Activated CD8-positive, alpha-beta T cell treated with anti-CD3 and anti-CD28 coated beads, Interleukin-2, amount 10 ng/mL, durations not matched to agents 7 days and 5 days (primary cell): Measurements from ENCODE around the gene PAX2. TPM values are rescaled to one million over a fixed set of nuclear protein-coding genes. Genes with fewer than 3 reads are reported as not detected.

Experiments used
- ATAC-seq: fragments of 150-1000 bp; cut with Tn5 transposase; one replicate; pipeline ENCODE4 v1.10.0; 2021; ENCODE audit warnings: moderate library complexity
- CTCF ChIA-PET: fragments of 350-600 bp; sonication (Branson Sonifier 250); formaldehyde crosslinking; loops from one replicate; lab custom pipeline; 2021; ENCODE audit warnings: antibody characterized with exemption; lab: Charles Lee
- POLR2A ChIA-PET: fragments of 350-600 bp; sonication (Branson Sonifier 250); formaldehyde crosslinking; loops from one replicate; lab custom pipeline; 2021; ENCODE audit warnings: antibody characterized with exemption; lab: Charles Lee
- DNase-seq: peaks from one replicate; pipeline ENCODE4 v3.0.0-alpha.2; 2020
- H3K27ac Mint-ChIP-seq: one replicate; pipeline ENCODE4 v1.8.0; 2021; ENCODE audit warnings: mild to moderate bottlenecking, mixed read lengths
- H3K27me3 Mint-ChIP-seq: one replicate; pipeline ENCODE4 v1.8.0; 2021; ENCODE audit warnings: low read depth, mixed read lengths
- H3K36me3 Mint-ChIP-seq: one replicate; pipeline ENCODE4 v1.8.0; 2021; ENCODE audit warnings: low read depth, mixed read lengths
- H3K4me1 Mint-ChIP-seq: one replicate; pipeline ENCODE4 v1.8.0; 2021; ENCODE audit warnings: low read depth, mixed read lengths
- H3K4me3 Mint-ChIP-seq: one replicate; pipeline ENCODE4 v1.8.0; 2021; ENCODE audit warnings: mild to moderate bottlenecking, mixed read lengths
- H3K9me3 Mint-ChIP-seq: one replicate; pipeline ENCODE4 v1.8.0; 2022; ENCODE audit warnings: mixed read lengths; ENCODE audit not compliant: insufficient read depth
- total RNA-seq, 2 experiments: library from RNA; stranded (reverse); gene quantifications; one replicate each; pipeline ENCODE4 v1.2.3, GENCODE V29; 2021

Gene PAX2
- total RNA-seq, 2 experiments from 2014 or later, result not detected

DNA sequence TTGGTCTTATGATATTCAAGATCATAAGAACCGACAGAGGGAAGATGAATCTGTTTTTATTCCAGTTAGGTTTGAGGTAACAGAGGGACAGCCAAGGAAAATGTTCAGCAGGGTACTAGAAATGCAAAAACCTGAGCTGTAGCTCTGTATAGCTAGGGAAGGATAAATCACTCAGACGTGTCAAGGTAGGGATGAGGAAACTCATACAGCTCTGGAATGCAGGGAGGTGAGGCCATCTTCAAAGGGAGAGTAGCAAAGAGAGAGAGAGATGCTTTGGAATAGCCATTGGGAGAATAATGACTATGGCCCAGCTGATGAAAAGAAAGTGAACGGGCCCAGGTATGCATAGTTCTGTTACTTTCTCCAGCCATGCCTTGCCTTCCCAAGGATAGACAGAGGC lies 77.8 kb downstream of the PAX2 start:
- Mint-ChIP-seq H3K27me3 (peaks cover 67% of the 10 kb centered on the region), H3K27ac (no peak overlapping the region), H3K9me3 (no peaks in the 10 kb centered on the region), H3K4me3 (no peak overlapping the region), H3K36me3 (no peaks in the 10 kb centered on the region), H3K4me1 (peaks cover 6% of the 10 kb centered on the region)
- POLR2A ChIA-PET, result no interaction called here
- CTCF ChIA-PET, result no interaction called here
- ATAC-seq (no peak), DNase-seq (no peak)

DNA sequence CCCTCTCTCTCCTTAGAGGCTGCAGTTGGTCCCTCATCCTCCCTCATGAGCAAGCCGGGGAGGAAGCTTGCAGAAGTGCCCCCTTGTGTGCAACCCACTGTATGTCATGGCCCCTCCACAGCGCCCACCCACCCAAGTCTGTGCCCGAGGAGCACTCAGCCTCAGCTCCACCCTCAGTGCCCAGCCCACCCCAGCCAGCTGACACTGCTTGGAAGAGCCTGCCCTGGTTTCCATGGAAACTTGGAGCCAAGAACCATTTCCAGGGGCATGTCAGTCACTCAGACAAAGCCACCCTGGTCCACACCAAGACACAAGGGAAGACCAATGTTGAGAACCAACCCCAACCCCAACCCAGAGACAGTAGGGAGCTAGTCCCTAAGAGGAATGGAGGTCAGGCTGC lies 79.5 kb downstream of the PAX2 start:
- no peak for DNase-seq
- no peaks in the 10 kb centered on the region for H3K9me3 Mint-ChIP-seq
- peaks cover 18% of the 10 kb centered on the region for H3K4me1 Mint-ChIP-seq
- H3K36me3 Mint-ChIP-seq, result no peaks in the 10 kb centered on the region
- CTCF ChIA-PET, result interaction anchor here (1.4 to 1.6 kb wide), 2 partner anchors 11 to 47 kb away, joined by 5 to 6 read pairs; no protein-coding TSS in a partner anchor
- no peak overlapping the region for H3K4me3 Mint-ChIP-seq
- no peak overlapping the region for H3K27ac Mint-ChIP-seq
- ATAC-seq, result no peak
- H3K27me3 Mint-ChIP-seq, result peaks cover 77% of the 10 kb centered on the region
- POLR2A ChIA-PET, result no interaction called here

DNA sequence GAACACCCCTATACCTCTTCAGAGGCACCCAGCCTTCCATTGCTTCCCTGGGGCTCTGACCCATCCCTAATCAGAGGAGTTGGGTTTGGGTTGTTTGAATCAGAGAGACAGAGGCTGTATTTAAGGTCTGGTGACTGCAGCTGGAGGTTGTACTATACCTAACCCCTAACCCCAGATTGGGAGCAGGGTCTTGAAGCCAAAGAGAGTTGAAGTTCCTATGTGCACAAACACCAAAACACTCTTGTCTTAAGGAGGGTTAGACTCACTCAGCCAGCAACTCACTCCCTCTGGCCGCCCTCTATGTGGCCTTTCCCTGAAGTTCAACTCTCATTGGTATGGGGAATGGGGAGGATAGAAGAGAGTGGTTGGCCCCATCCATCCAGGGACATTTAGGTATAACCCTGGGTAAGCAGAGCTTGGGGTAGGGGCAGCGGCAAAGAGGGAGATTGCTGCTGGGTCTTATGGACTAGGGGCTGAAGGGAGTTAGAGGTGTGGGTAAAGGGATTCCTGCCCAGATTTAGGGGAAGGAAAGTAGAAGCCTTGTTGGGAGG lies 80.0 kb downstream of the PAX2 start:
- Mint-ChIP-seq H3K27ac (no peak overlapping the region), H3K27me3 (peaks cover 78% of the 10 kb centered on the region), H3K4me3 (no peak overlapping the region), H3K9me3 (no peaks in the 10 kb centered on the region), H3K4me1 (peaks cover 23% of the 10 kb centered on the region), H3K36me3 (no peaks in the 10 kb centered on the region)
- ChIA-PET CTCF (interaction anchor here (1.4 to 1.6 kb wide), 2 partner anchors 11 to 47 kb away, joined by 5 to 6 read pairs; no protein-coding TSS in a partner anchor), POLR2A (no interaction called here)
- no peak for DNase-seq
- ATAC-seq, result no peak

DNA sequence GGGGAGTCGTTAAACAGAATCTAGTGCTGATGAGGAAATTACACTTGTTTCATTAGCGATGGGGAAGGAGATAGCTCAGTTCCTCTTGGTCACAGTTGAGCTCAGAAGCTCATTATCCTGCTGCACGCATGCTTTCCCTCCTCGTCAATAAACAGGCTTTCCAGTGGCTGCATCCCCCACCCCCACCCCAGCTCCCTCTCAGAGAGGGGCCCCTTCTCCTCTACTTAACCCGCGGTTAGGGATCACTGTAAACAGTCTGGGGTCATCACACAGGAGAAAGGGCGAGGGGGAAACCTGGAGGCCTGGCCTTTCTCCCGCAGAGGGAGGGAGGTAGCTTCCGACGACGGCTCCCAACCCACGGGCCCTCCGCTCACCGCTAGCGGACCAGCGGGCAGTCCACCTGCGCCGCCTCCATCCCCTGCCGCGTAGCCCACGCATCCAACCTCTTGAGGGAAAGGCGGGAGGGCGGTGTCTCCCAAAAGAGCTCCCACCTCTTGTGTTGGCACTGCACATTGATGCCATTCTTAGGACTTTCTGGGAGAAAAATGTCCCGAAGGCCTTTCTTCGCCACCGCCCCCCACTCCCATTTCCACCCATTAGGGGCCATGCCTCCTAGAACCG lies 80.8 kb downstream of the PAX2 start:
- no peak for DNase-seq

DNA sequence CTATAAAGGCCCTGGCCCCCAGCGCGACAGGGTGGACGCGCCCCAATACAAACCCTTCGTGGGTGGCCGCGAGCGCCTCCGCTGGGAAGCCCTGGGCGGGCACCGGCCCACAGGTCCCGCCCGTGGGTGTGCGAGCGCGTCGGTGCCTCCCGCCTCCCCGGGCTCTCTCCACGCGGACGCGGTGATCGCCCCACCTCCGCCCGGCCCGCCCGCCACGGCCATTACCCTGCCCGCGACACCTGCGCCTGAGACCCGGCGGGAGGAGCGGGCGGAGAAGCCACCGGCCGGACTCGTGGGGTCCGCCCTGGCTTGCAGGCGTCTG lies 81.2 kb downstream of the PAX2 start:
- no peak for ATAC-seq
- Mint-ChIP-seq H3K4me1 (peaks cover 31% of the 10 kb centered on the region), H3K9me3 (no peaks in the 10 kb centered on the region), H3K27ac (no peak overlapping the region), H3K36me3 (no peaks in the 10 kb centered on the region), H3K4me3 (peak overlapping the region; percentile 58), H3K27me3 (peaks cover 81% of the 10 kb centered on the region)
- CTCF ChIA-PET, result no interaction called here
- DNase-seq, result no peak
- POLR2A ChIA-PET, result no interaction called here

More for the DNA sequence above, 80.8 kb downstream of the PAX2 start:
- no peak for ATAC-seq
- ChIA-PET CTCF (interaction anchor here (1.4 kb wide), 1 partner anchor 12 kb away, joined by 6 read pairs; no protein-coding TSS in a partner anchor), POLR2A (no interaction called here)
- Mint-ChIP-seq H3K4me3 (no peak overlapping the region), H3K27ac (no peak overlapping the region), H3K9me3 (no peaks in the 10 kb centered on the region), H3K36me3 (no peaks in the 10 kb centered on the region), H3K4me1 (peaks cover 30% of the 10 kb centered on the region), H3K27me3 (peaks cover 80% of the 10 kb centered on the region)

DNA sequence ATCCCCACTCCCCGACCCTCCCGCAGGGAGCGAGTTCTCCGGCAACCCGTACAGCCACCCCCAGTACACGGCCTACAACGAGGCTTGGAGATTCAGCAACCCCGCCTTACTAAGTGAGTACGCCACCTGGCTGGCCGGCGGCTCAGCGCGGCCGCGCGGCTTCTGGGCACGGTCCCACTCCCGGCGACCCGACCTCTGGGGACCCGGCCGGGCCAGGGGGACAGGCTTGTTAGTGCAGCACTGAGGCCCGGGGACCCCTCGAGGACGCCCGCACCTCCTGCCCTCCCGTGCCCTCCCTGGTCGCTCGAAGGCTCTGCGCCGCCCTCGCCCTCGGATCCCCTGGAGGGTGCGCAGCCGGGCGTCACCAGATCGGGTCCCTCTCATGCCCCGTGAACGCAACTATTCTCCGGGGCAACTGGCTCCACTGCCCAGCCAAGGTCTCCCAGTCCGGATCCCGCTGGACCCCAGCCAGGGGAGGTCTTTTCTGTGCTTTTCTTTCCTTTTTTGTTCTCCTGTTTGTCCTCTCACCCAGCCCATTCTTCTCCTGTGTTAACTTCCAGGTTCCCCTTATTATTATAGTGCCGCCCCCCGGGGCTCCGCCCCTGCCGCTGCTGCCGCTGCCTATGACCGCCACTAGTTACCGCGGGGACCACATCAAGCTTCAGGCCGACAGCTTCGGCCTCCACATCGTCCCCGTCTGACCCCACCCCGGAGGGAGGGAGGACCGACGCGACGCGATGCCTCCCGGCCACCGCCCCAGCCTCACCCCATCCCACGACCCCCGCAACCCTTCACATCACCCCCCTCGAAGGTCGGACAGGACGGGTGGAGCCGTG lies 81.8 kb downstream of the PAX2 start:
- Mint-ChIP-seq H3K36me3 (no peaks in the 10 kb centered on the region), H3K27ac (no peak overlapping the region), H3K4me1 (peaks cover 36% of the 10 kb centered on the region), H3K4me3 (peak overlapping the region; percentile 58), H3K27me3 (peaks cover 82% of the 10 kb centered on the region), H3K9me3 (no peaks in the 10 kb centered on the region)
- peak; percentile 41 for ATAC-seq
- ChIA-PET POLR2A (no interaction called here), CTCF (no interaction called here)
- peak; percentile 30 for DNase-seq

DNA sequence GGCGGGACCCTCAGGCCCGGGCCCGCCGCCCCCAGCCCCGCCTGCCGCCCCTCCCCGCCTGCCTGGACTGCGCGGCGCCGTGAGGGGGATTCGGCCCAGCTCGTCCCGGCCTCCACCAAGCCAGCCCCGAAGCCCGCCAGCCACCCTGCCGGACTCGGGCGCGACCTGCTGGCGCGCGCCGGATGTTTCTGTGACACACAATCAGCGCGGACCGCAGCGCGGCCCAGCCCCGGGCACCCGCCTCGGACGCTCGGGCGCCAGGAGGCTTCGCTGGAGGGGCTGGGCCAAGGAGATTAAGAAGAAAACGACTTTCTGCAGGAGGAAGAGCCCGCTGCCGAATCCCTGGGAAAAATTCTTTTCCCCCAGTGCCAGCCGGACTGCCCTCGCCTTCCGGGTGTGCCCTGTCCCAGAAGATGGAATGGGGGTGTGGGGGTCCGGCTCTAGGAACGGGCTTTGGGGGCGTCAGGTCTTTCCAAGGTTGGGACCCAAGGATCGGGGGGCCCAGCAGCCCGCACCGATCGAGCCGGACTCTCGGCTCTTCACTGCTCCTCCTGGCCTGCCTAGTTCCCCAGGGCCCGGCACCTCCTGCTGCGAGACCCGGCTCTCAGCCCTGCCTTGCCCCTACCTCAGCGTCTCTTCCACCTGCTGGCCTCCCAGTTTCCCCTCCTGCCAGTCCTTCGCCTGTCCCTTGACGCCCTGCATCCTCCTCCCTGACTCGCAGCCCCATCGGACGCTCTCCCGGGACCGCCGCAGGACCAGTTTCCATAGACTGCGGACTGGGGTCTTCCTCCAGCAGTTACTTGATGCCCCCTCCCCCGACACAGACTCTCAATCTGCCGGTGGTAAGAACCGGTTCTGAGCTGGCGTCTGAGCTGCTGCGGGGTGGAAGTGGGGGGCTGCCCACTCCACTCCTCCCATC lies 82.7 kb downstream of the PAX2 start:
- Mint-ChIP-seq H3K4me1 (peaks cover 39% of the 10 kb centered on the region), H3K4me3 (peak overlapping the region; percentile 66), H3K36me3 (no peaks in the 10 kb centered on the region), H3K27me3 (peaks cover 82% of the 10 kb centered on the region), H3K9me3 (no peaks in the 10 kb centered on the region), H3K27ac (no peak overlapping the region)
- DNase-seq (peak; percentile 48), ATAC-seq (peak; percentile 57)
- CTCF ChIA-PET, result interaction anchor here (0.7 kb wide), 1 partner anchor 44 kb away, joined by 3 read pairs; no protein-coding TSS in a partner anchor
- POLR2A ChIA-PET, result no interaction called here

DNA sequence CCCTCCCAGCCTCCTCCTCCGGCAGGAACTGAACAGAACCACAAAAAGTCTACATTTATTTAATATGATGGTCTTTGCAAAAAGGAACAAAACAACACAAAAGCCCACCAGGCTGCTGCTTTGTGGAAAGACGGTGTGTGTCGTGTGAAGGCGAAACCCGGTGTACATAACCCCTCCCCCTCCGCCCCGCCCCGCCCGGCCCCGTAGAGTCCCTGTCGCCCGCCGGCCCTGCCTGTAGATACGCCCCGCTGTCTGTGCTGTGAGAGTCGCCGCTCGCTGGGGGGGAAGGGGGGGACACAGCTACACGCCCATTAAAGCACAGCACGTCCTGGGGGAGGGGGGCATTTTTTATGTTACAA lies 83.3 kb downstream of the PAX2 start:
- no peaks in the 10 kb centered on the region for H3K9me3 Mint-ChIP-seq
- H3K4me1 Mint-ChIP-seq, result peaks cover 39% of the 10 kb centered on the region
- peaks cover 82% of the 10 kb centered on the region for H3K27me3 Mint-ChIP-seq
- POLR2A ChIA-PET, result no interaction called here
- H3K36me3 Mint-ChIP-seq, result no peaks in the 10 kb centered on the region
- CTCF ChIA-PET, result interaction anchor here (0.7 kb wide), 1 partner anchor 43 kb away, joined by 3 read pairs; no protein-coding TSS in a partner anchor
- no peak overlapping the region for H3K27ac Mint-ChIP-seq
- DNase-seq (peak; percentile 53), ATAC-seq (peak; percentile 48)
- peak overlapping the region; percentile 66 for H3K4me3 Mint-ChIP-seq

DNA sequence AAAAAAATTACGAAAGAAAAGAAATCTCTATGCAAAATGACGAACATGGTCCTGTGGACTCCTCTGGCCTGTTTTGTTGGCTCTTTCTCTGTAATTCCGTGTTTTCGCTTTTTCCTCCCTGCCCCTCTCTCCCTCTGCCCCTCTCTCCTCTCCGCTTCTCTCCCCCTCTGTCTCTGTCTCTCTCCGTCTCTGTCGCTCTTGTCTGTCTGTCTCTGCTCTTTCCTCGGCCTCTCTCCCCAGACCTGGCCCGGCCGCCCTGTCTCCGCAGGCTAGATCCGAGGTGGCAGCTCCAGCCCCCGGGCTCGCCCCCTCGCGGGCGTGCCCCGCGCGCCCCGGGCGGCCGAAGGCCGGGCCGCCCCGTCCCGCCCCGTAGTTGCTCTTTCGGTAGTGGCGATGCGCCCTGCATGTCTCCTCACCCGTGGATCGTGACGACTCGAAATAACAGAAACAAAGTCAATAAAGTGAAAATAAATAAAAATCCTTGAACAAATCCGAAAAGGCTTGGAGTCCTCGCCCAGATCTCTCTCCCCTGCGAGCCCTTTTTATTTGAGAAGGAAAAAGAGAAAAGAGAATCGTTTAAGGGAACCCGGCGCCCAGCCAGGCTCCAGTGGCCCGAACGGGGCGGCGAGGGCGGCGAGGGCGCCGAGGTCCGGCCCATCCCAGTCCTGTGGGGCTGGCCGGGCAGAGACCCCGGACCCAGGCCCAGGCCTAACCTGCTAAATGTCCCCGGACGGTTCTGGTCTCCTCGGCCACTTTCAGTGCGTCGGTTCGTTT lies 83.9 kb downstream of the PAX2 start:
- ATAC-seq (no peak), DNase-seq (no peak)
- Mint-ChIP-seq H3K27ac (no peak overlapping the region), H3K9me3 (no peaks in the 10 kb centered on the region), H3K27me3 (peaks cover 80% of the 10 kb centered on the region), H3K36me3 (no peaks in the 10 kb centered on the region), H3K4me3 (peak overlapping the region; percentile 66), H3K4me1 (peaks cover 39% of the 10 kb centered on the region)
- ChIA-PET POLR2A (no interaction called here), CTCF (interaction anchor here (0.7 kb wide), 1 partner anchor 43 kb away, joined by 3 read pairs; no protein-coding TSS in a partner anchor)

DNA sequence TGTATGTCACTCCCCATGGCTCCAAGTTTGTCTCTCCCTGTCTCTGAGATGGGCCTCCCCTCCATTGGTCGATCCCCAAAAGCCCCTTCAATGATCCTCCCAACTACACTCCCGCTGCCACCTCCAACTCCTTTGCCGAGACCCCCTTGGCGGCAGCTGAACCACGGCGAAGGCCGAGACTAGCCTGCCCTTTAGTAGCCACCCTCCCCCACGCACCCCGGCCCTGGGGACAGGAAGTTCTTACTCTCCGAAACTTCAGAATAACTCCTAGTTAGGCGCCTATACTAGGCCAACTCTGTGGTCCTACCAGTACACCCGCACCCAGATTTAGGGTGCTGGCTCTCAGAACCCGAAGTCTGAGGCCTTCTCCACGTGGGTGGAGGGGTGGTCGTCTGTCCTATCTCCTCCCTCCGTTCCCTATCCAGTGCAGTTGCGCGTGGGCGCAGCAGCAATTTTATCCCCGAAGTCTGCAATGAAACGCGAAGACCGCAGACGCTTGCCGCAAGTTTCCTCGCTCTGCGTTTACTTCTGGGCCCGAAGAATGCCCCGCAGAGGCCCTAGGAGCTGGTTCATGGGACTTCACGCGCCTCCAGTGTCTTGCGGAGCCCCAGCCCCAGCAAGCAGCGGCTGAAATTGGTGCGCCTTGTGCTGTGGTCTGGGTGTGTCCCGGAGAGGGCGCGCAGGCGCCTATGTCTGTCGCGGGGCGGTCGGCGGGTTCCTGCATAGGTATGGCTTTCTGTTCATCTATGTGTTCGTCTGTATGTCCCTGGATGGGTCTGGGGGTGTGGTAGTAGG lies 84.7 kb downstream of the PAX2 start:
- H3K36me3 Mint-ChIP-seq, result no peaks in the 10 kb centered on the region
- H3K27ac Mint-ChIP-seq, result no peak overlapping the region
- ChIA-PET CTCF (no interaction called here), POLR2A (no interaction called here)
- peak overlapping the region; percentile 46 for H3K4me3 Mint-ChIP-seq
- peaks cover 78% of the 10 kb centered on the region for H3K27me3 Mint-ChIP-seq
- DNase-seq, result no peak
- no peaks in the 10 kb centered on the region for H3K9me3 Mint-ChIP-seq
- no peak for ATAC-seq
- peaks cover 39% of the 10 kb centered on the region for H3K4me1 Mint-ChIP-seq
